HuH-7 (cell line): ENCODE data around the gene LRMDA.

ENCODE experiments used
- DNase-seq: peaks from one replicate; pipeline ENCODE4 v3.0.0; 2011; ENCODE audit warnings: low spot score

Gene LRMDA

GRCh38 chr10:75925999-75926398 lies 494.6 kb downstream of the LRMDA start:
- DNase-seq: no peak

- DNase-seq: no peak
Measured at GRCh38 chr10:75926763-75927162, 495.3 kb downstream of the LRMDA start.

- DNase-seq: no peak
Measured at GRCh38 chr10:75928231-75928630, 496.8 kb downstream of the LRMDA start.

DNA sequence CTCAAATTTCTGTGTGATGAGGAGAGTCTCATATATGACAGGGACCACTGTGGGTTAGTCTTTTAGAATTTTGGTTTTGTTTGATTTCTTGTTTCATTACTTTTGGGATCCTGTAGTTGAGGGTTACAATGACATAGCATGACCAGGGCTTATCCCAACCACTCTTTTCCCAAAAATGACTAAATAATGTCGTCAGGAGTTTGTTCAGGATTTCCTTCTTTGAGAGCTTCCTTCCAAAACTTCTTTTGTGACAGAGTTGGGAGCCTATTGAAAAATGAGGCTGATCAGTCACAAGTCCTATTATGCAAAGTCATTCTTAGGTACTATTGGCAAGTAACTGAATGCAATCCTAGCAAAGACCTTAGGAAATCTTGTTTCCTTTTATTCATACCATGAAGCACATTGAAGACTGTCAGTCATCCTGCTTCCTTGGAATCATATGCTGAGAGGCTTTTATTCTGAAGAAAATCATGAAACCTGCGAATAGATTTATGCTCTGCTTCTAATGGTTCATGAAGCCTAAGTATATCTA lies 498.3 kb downstream of the LRMDA start:
- no peak for DNase-seq

- no peak for DNase-seq
Measured at GRCh38 chr10:75932921-75933320, 501.5 kb downstream of the LRMDA start.

GRCh38 chr10:75935240-75935639 lies 503.8 kb downstream of the LRMDA start:
- no peak for DNase-seq

- DNase-seq: no peak
Measured at GRCh38 chr10:75935650-75936400, 504.4 kb downstream of the LRMDA start.

GRCh38 chr10:75936841-75937240 lies 505.4 kb downstream of the LRMDA start:
- DNase-seq: no peak

- DNase-seq: no peak
Measured at GRCh38 chr10:75937823-75938222, 506.4 kb downstream of the LRMDA start.

DNA sequence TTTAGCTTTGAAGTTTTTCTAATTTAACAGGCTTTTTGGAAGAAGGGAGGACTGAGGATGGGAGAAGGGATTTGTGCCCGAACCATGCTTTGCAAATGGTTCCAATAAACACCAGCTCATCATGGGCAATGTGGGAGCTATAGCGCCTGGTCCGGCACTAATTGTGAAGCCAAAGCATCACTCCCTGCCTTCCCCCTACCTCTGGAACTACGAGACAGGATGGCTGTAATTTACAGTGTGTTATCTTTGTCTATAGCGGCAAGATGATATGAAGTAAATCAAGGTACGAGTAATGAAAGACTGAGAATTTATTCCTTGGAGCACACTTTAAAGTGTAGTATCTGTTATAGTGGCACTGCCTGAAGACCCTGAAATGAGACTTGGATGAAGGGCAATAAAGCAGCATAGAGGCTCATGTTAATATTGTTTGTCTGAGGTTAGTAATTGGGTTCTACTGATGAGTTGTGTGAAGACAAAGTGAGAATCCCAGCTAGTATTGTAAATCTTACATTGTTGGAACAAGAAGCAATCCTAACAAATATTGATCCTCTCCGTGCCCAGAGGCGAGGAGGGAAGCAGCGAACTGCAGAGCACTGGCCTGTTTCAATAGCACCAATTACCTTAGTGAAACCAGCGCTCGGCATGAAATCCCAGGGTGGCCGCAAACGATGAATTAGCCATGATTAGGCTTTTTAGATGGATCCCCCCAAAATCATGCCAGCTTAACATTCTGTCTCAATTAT lies 507.1 kb downstream of the LRMDA start:
- DNase-seq: no peak

DNA sequence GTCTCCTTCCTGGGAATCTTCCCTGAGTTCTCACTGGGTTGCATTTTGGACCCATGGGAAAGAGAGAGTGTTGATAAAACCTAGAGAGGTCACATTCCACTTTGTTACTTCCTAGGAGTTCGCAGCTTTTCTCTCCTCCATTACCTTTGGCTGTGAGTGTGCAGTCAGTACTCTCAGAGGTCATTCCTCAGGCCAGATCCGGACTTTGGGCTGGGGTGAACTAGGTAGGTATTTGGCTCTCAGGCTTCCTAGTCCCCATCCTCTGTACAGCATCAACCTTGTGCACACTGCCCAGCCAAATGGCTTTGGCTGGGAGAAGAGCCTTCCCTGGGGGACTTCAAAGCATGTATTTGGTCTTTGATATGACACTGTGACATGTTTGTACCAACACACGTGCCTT lies 508.1 kb downstream of the LRMDA start:
- DNase-seq: no peak

DNA sequence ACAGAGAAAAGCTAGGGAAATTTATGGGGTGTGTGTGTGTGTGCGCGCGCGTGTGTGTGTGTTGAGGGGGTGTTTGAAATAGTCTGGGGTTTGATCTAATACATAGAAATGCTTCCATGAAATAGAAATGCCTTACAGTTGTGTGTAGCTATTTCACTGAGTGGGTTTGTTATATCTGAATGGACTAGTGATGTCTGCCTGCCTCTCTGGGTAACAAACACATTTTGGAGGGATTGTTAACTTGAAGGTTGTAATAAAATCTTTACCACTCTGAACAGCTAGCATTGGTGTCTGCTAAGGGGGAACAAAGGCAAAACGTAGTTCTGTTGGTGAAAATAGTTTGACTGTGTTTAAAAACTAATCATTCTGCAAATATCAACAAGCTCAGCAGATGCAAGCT lies 509.3 kb downstream of the LRMDA start:
- no peak for DNase-seq

- no peak for DNase-seq
Measured at GRCh38 chr10:75941223-75941801, 509.9 kb downstream of the LRMDA start.

DNA sequence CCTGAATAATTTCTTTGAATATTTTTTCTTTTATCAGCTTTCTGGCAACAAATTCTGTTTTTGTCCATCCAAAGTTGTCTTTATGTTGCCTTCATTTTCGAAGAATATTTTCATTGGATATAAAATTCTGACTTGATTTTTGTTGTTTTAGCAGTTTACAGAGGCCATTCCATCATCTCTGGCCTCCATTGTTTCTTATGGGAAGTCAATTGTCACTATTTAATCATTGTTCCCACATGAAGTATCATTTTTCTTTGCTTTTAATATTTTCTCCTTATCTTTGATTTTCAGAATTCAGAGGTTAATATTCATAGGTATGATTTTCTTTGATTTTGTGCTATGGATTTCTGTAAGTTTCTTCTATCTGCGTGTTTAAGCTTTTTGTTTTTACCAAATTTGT lies 512.6 kb downstream of the LRMDA start:
- no peak for DNase-seq

- DNase-seq: no peak
Measured at GRCh38 chr10:75948583-75948982, 517.2 kb downstream of the LRMDA start.

DNA sequence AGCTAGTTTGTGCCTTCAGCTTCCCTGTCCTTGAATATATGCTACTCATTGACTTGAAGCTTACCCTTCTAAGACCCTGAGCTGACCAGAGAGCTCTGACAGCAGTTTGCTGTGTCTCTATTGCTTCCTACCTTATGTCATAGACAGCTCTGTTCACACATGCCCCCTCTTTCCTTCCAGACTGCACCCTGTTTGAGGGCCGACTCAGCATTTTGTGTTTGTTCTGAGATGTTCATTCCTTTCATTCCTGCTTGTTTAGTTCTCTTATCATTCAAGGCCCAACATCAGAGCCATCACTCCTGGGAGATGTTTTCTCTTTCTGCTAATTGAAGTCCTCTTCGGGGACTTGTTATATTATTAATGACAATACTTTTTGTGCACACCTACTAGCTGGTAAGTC lies 518.9 kb downstream of the LRMDA start:
- no peak for DNase-seq

- no peak for DNase-seq
Measured at GRCh38 chr10:75950997-75951589, 519.7 kb downstream of the LRMDA start.

DNA sequence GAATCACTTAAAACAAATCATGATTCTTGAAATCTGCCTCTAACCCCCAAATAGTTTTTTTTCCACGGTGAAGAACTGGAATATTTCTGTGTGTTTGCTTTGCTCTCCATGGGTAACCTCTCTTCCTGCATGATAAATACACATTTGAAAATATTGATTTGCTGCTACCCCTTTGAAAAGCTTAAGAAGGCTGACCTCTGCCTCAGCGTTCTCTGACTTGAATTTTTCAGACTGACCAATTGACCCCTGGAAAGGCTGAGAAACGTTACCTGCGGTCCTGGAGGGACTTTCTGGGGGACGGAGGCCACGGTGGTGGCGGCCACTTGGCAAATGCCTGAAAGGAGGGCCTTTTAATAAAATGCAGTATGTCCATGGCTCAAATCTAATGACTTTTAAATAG lies 520.2 kb downstream of the LRMDA start:
- DNase-seq: no peak

- no peak for DNase-seq
Measured at GRCh38 chr10:75952093-75952492, 520.7 kb downstream of the LRMDA start.

DNA sequence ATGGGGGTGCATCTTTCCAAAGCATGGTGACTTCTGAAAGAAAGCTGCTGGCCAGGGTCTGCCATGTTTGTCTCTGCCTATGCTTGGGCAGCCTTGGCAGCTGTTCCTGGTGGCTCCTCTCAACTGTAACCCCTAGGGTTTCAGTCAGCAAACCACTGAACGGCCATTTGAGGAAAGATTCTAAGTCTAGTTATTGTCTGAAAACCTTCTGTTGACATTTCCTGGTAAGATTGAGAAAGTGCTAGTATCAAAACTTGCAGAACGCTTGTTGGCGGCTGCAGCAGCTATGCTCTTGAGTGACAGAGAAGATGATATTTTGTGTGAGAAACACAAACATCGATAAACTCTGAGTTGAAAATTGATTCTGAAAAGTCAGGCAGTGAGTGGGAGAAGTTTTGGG lies 523.1 kb downstream of the LRMDA start:
- no peak for DNase-seq

- no peak for DNase-seq
Measured at GRCh38 chr10:75955973-75956502, 524.6 kb downstream of the LRMDA start.

DNA sequence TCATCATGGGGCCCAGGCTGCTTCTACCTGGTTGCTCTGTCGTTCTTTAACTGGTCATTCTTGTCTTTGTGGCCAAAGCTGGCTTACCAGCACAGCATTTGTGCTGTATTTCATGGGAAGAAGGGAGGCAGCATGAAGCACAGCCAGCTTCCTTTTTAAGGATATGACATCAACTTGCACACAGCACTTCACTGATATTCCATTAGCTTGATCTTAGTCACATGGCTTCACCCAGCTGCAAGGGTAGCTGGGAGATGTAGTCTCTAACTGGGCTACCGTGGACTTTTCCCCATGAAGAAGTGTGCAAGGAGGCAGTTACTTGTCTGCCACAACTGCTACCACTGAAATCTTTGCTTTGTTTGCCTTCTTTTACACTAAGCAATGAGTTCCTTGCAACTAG lies 525.2 kb downstream of the LRMDA start:
- no peak for DNase-seq
